WI38 (cell line): ENCODE results near the gene TARBP2.
"Not testable (repeated sequence)": the region's sequence is repeated elsewhere in the genome, so short reads cannot be mapped to it uniquely, and the experiment has no call there.

Source experiments
- H3K4me3 ChIP-seq: 2 replicates; pipeline ENCODE4 v1.5.1; 2011; ENCODE audit warnings: low read depth, mild to moderate bottlenecking, control low read depth, low read length
- CTCF ChIP-seq: IDR thresholded peaks from 2 replicates; pipeline ENCODE4 v1.5.1; 2012; ENCODE audit warnings: low read depth, mild to moderate bottlenecking, control low read depth, low read length

The TARBP2 gene

GRCh38 chr12:53539526-53539925, 38.4 kb downstream of the TARBP2 start:
- no peak overlapping the region for H3K4me3 ChIP-seq
- TF ChIP-seq CTCF: no peak

GRCh38 chr12:53543539-53543938, 42.5 kb downstream of the TARBP2 start:
- no peak overlapping the region for H3K4me3 ChIP-seq
- TF ChIP-seq CTCF: peak; percentile 84

- H3K4me3 ChIP-seq: not testable (repeated sequence)
These were observed 47.3 kb downstream of the TARBP2 start for GRCh38 chr12:53548354-53548753.

GRCh38 chr12:53550131-53550530, 49.0 kb downstream of the TARBP2 start:
- H3K4me3 ChIP-seq: not testable (repeated sequence)

- H3K4me3 ChIP-seq: no peak overlapping the region
- no peak for TF ChIP-seq CTCF
These were observed 49.5 kb downstream of the TARBP2 start for GRCh38 chr12:53550595-53550994.

- TF ChIP-seq CTCF: no peak
- no peak overlapping the region for H3K4me3 ChIP-seq
These were observed 50.8 kb downstream of the TARBP2 start for GRCh38 chr12:53551889-53552291.

- H3K4me3 ChIP-seq: no peak overlapping the region
These were observed 51.6 kb downstream of the TARBP2 start for GRCh38 chr12:53552361-53553327.

More at GRCh38 chr12:53552361-53553327, 51.6 kb downstream of the TARBP2 start:
- no peak for TF ChIP-seq CTCF
